ENCODE data around the gene OR1E2.
"Not testable (repeated sequence)": the region's sequence is repeated elsewhere in the genome, so short reads cannot be mapped to it uniquely, and the experiment has no call there.

OR1E2 gene

GRCh38 chr17:3433741-3434140 is at the start of gene OR1E2:
Gene OR1E2 (minus strand): TSS chr17:3433841. CDS start chr17:3433841, 0 bp downstream.
- Histone ChIP-seq H3K27me3 (ENCODE audit: control insufficient read depth, insufficient read depth, low read length) (no peaks in the 10 kb centered on the region), H3K9ac (ENCODE audit: low read depth, low read length) (no peak within 1 kb of the TSS), H3K9me3 (ENCODE audit: control insufficient read depth, insufficient read depth, low read length) (no peaks in the 10 kb centered on the region), H3K4me1 (ENCODE audit: control insufficient read depth, insufficient read depth, low read length) (no peaks in the 10 kb centered on the region), H3K4me3 (ENCODE audit: low read depth, low read length) (no peak within 1 kb of the TSS), H3K36me3 (ENCODE audit: control insufficient read depth, insufficient read depth, low read length) (no peaks in the 10 kb centered on the region)

GRCh38 chr17:3482852-3483251 is 49.2 kb upstream of the OR1E2 start:
- no peak overlapping the region for H3K4me3 ChIP-seq (ENCODE audit: low read depth, low read length)
- no peaks in the 10 kb centered on the region for H3K9me3 ChIP-seq (ENCODE audit: control insufficient read depth, insufficient read depth, low read length)
- H3K36me3 ChIP-seq (ENCODE audit: control insufficient read depth, insufficient read depth, low read length): no peaks in the 10 kb centered on the region
- H3K27me3 ChIP-seq (ENCODE audit: control insufficient read depth, insufficient read depth, low read length): no peaks in the 10 kb centered on the region
- peaks cover 16% of the 10 kb centered on the region for H3K4me1 ChIP-seq (ENCODE audit: control insufficient read depth, insufficient read depth, low read length)
- no peak overlapping the region for H3K9ac ChIP-seq (ENCODE audit: low read depth, low read length)

- no peaks in the 10 kb centered on the region for H3K36me3 ChIP-seq (ENCODE audit: control insufficient read depth, insufficient read depth, low read length)
- H3K4me3 ChIP-seq (ENCODE audit: low read depth, low read length): no peak overlapping the region
- H3K4me1 ChIP-seq (ENCODE audit: control insufficient read depth, insufficient read depth, low read length): peaks cover 22% of the 10 kb centered on the region
- no peaks in the 10 kb centered on the region for H3K27me3 ChIP-seq (ENCODE audit: control insufficient read depth, insufficient read depth, low read length)
- no peaks in the 10 kb centered on the region for H3K9me3 ChIP-seq (ENCODE audit: control insufficient read depth, insufficient read depth, low read length)
- H3K9ac ChIP-seq (ENCODE audit: low read depth, low read length): no peak overlapping the region
Measured at GRCh38 chr17:3479988-3480387, 46.3 kb upstream of the OR1E2 start.

GRCh38 chr17:3475812-3476610 is 42.4 kb upstream of the OR1E2 start, which contains the start of gene ASPA:
Gene ASPA (plus strand): TSS chr17:3475997. CDS start chr17:3476160, 163 bp downstream.
- Histone ChIP-seq H3K4me3 (ENCODE audit: low read depth, low read length) (no peak within 1 kb of the TSS), H3K4me1 (ENCODE audit: control insufficient read depth, insufficient read depth, low read length) (peaks cover 6% of the 10 kb centered on the region), H3K9ac (ENCODE audit: low read depth, low read length) (no peak within 1 kb of the TSS), H3K27me3 (ENCODE audit: control insufficient read depth, insufficient read depth, low read length) (no peaks in the 10 kb centered on the region), H3K36me3 (ENCODE audit: control insufficient read depth, insufficient read depth, low read length) (no peaks in the 10 kb centered on the region), H3K9me3 (ENCODE audit: control insufficient read depth, insufficient read depth, low read length) (no peaks in the 10 kb centered on the region)

GRCh38 chr17:3475251-3475685 is 41.6 kb upstream of the OR1E2 start:
- Histone ChIP-seq H3K9me3 (ENCODE audit: control insufficient read depth, insufficient read depth, low read length) (no peaks in the 10 kb centered on the region), H3K9ac (ENCODE audit: low read depth, low read length) (no peak overlapping the region), H3K4me1 (ENCODE audit: control insufficient read depth, insufficient read depth, low read length) (peaks cover 6% of the 10 kb centered on the region), H3K27me3 (ENCODE audit: control insufficient read depth, insufficient read depth, low read length) (no peaks in the 10 kb centered on the region), H3K4me3 (ENCODE audit: low read depth, low read length) (no peak overlapping the region), H3K36me3 (ENCODE audit: control insufficient read depth, insufficient read depth, low read length) (no peaks in the 10 kb centered on the region)

GRCh38 chr17:3474212-3474611 is 40.6 kb upstream of the OR1E2 start:
- Histone ChIP-seq H3K9me3 (ENCODE audit: control insufficient read depth, insufficient read depth, low read length) (no peaks in the 10 kb centered on the region), H3K4me3 (ENCODE audit: low read depth, low read length) (no peak overlapping the region), H3K36me3 (ENCODE audit: control insufficient read depth, insufficient read depth, low read length) (no peaks in the 10 kb centered on the region), H3K9ac (ENCODE audit: low read depth, low read length) (no peak overlapping the region), H3K4me1 (ENCODE audit: control insufficient read depth, insufficient read depth, low read length) (peaks cover 6% of the 10 kb centered on the region), H3K27me3 (ENCODE audit: control insufficient read depth, insufficient read depth, low read length) (no peaks in the 10 kb centered on the region)

GRCh38 chr17:3472137-3472536 is 38.5 kb upstream of the OR1E2 start:
- Histone ChIP-seq H3K36me3 (ENCODE audit: control insufficient read depth, insufficient read depth, low read length) (no peaks in the 10 kb centered on the region), H3K27me3 (ENCODE audit: control insufficient read depth, insufficient read depth, low read length) (no peaks in the 10 kb centered on the region), H3K9ac (ENCODE audit: low read depth, low read length) (no peak overlapping the region), H3K4me3 (ENCODE audit: low read depth, low read length) (no peak overlapping the region), H3K4me1 (ENCODE audit: control insufficient read depth, insufficient read depth, low read length) (peaks cover 6% of the 10 kb centered on the region), H3K9me3 (ENCODE audit: control insufficient read depth, insufficient read depth, low read length) (no peaks in the 10 kb centered on the region)

- no peak within 1 kb of the TSS for H3K9ac ChIP-seq (ENCODE audit: low read depth, low read length)
- H3K4me3 ChIP-seq (ENCODE audit: low read depth, low read length): no peak within 1 kb of the TSS
- no peaks in the 10 kb centered on the region for H3K27me3 ChIP-seq (ENCODE audit: control insufficient read depth, insufficient read depth, low read length)
- peaks cover 6% of the 10 kb centered on the region for H3K4me1 ChIP-seq (ENCODE audit: control insufficient read depth, insufficient read depth, low read length)
- no peaks in the 10 kb centered on the region for H3K36me3 ChIP-seq (ENCODE audit: control insufficient read depth, insufficient read depth, low read length)
- no peaks in the 10 kb centered on the region for H3K9me3 ChIP-seq (ENCODE audit: control insufficient read depth, insufficient read depth, low read length)
Measured at GRCh38 chr17:3471599-3471998, 38.0 kb upstream of the OR1E2 start, which contains the start of gene SPATA22. Gene SPATA22 (minus strand): TSS chr17:3471819. CDS start chr17:3469325, 2,494 bp downstream.

- H3K4me3 ChIP-seq (ENCODE audit: low read depth, low read length): no peak overlapping the region
- H3K9ac ChIP-seq (ENCODE audit: low read depth, low read length): no peak overlapping the region
- H3K36me3 ChIP-seq (ENCODE audit: control insufficient read depth, insufficient read depth, low read length): no peaks in the 10 kb centered on the region
- H3K27me3 ChIP-seq (ENCODE audit: control insufficient read depth, insufficient read depth, low read length): no peaks in the 10 kb centered on the region
- H3K9me3 ChIP-seq (ENCODE audit: control insufficient read depth, insufficient read depth, low read length): no peaks in the 10 kb centered on the region
- H3K4me1 ChIP-seq (ENCODE audit: control insufficient read depth, insufficient read depth, low read length): no peaks in the 10 kb centered on the region
Measured at GRCh38 chr17:3469529-3469928, 35.9 kb upstream of the OR1E2 start.

- H3K27me3 ChIP-seq (ENCODE audit: control insufficient read depth, insufficient read depth, low read length); H3K4me3 ChIP-seq (ENCODE audit: low read depth, low read length); H3K4me1 ChIP-seq (ENCODE audit: control insufficient read depth, insufficient read depth, low read length); H3K9me3 ChIP-seq (ENCODE audit: control insufficient read depth, insufficient read depth, low read length); H3K9ac ChIP-seq (ENCODE audit: low read depth, low read length); H3K36me3 ChIP-seq (ENCODE audit: control insufficient read depth, insufficient read depth, low read length): not testable (repeated sequence)
Measured at GRCh38 chr17:3466355-3466754, 32.7 kb upstream of the OR1E2 start.

- Histone ChIP-seq H3K36me3 (ENCODE audit: control insufficient read depth, insufficient read depth, low read length) (no peaks in the 10 kb centered on the region), H3K4me1 (ENCODE audit: control insufficient read depth, insufficient read depth, low read length) (no peaks in the 10 kb centered on the region), H3K27me3 (ENCODE audit: control insufficient read depth, insufficient read depth, low read length) (no peaks in the 10 kb centered on the region), H3K4me3 (ENCODE audit: low read depth, low read length) (no peak overlapping the region), H3K9me3 (ENCODE audit: control insufficient read depth, insufficient read depth, low read length) (no peaks in the 10 kb centered on the region), H3K9ac (ENCODE audit: low read depth, low read length) (no peak overlapping the region)
Measured at GRCh38 chr17:3448059-3448665, 14.5 kb upstream of the OR1E2 start.

GRCh38 chr17:3447625-3448024 is 14.0 kb upstream of the OR1E2 start:
- Histone ChIP-seq H3K36me3 (ENCODE audit: control insufficient read depth, insufficient read depth, low read length) (no peaks in the 10 kb centered on the region), H3K9me3 (ENCODE audit: control insufficient read depth, insufficient read depth, low read length) (no peaks in the 10 kb centered on the region), H3K4me1 (ENCODE audit: control insufficient read depth, insufficient read depth, low read length) (no peaks in the 10 kb centered on the region), H3K4me3 (ENCODE audit: low read depth, low read length) (no peak overlapping the region), H3K9ac (ENCODE audit: low read depth, low read length) (no peak overlapping the region), H3K27me3 (ENCODE audit: control insufficient read depth, insufficient read depth, low read length) (no peaks in the 10 kb centered on the region)

Measured in iPS-15b (cell line).